Measurements from ENCODE around the gene MCM8.

GRCh38 chr20:6036213-6036612 lies 85.8 kb downstream of the MCM8 start:
- TF ChIP-seq POLR2A (IDR thresholded peaks at IDR 0.05; ENCODE audit: low read length) = no peak
- TF ChIP-seq GATA1 (IDR thresholded peaks at IDR 0.05; ENCODE audit: low read depth, low read length) = no peak

Measured in erythroblast (primary cell).